NCI-H526 treated with DMSO at 0.1 percent for 48 hours (cell line): ENCODE measurements around the gene CD300LB.
"Not testable (repeated sequence)": the region's sequence is repeated elsewhere in the genome, so short reads cannot be mapped to it uniquely, and the experiment has no call there.

ENCODE experiments used
- DNase-seq: peaks from one replicate; lab custom pipeline; 2025; lab: John Stamatoyannopoulos, UW

CD300LB gene

DNA sequence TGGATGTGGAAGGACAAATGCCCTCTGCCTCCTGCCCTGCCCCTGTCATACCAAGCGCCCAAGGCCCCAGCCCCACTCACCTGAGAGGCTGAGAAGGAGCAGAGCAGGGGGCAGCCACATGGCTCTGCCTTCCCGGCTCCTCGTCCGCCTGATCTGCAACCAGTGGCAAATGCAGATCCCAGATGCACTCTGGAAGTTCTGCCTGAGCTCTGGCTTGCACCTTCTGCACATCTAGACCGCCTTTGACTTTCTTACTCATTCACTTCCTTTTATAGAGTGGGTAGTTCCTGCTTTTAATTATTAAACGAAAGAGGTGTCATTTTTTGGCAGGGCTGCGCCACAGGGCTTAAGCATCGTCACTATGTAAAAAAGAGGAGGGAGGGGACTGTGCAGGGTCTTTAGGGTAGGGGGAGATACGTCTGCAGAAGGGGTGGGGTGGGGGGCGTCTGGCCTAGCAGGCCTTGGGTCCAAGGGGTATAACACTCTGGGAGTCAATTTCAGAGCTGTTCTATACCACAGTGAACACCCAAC is at the start of gene CD300LB:
Gene CD300LB, minus strand, starts transcription at position 245 of the 531 bp plus-strand sequence. Its CDS starts 125 bp downstream, at position 120.
- no peak for DNase-seq

DNA sequence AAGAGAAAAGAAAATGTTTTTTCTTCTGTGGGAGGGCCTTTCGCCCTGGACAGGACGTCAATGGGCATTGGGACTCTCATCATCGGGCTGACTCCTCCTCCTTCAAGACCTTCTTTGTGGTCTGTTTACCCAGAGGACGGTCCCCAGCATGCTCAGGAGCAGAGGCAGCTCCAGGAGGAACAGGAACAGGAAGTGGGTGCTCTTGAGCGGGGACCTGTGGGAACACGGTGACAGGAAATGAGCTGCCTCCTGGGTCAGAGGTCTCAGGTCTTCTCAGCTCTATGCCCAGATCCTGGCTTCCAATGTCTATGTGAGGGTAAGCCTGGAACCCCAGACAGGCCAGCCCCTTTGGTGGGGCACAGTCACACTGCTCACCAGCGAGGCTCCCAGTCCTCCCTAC is 48.6 kb upstream of the CD300LB start:
- no peak for DNase-seq

DNA sequence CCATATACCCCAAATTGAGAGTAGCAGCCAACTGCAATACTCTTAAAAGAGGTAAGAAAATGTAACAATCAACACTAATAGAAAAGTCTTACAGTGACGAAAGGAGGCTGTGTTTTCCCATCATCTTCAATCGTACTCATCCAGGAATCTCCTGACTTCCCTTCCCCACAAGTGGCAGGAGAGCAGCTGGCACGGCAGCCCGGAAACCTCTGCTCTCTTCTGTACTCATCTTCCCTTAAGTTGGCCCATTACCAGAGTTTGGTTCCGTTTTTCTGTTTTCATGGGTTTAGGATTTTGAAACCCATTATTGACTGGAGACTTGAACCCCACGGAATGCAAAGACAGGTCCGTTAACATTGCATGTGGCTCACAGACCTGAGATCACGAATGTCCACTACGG is 47.7 kb upstream of the CD300LB start:
- DNase-seq: no peak

DNA sequence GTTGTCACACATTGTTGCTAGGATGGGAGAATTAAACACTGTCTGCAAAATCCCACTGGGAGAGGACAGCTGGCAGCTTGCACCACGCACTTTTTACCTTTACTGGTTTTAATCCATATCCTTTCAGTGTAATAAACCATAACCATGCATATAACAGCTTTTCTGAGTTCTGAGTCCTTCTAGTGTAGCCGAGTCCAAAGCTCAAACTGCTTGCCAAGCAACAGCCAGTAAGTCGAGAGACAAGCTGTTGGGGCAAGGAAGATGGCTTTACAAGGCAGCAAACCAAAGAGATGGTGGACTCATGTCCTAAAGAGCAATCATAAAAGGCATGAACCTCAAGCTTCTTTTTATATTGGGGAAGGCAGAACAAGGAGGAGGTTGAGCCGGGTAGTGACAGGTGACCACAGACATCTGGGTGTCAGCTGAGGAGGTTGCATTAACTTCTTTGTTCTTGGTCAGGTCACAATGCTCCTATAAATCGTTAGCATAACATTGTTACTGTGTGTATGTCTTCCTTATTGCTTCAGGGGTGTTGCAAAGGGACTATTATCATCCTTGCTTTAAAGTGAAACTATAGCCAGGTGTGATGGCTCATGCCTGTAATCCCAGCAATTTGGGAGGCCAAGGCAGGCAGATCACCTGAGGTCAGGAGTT is 43.3 kb upstream of the CD300LB start:
- DNase-seq: no peak

DNA sequence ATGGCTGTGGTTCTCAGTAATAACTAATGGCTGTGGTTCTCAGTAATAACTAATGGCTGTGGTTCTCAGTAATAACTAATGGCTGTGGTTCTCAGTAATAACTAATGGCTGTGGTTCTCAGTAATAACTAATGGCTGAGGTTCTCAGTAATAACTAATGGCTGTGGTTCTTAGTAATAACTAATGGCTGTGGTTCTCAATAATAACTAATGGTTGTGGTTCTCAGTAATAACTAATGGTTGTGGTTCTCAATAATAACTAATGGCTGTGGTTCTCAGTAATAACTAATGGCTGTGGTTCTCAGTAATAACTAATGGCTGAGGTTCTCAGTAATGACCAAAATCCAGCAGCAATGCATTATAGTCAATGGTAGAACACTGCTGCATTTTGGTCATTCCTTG is 42.4 kb upstream of the CD300LB start:
- not testable (repeated sequence) for DNase-seq

DNA sequence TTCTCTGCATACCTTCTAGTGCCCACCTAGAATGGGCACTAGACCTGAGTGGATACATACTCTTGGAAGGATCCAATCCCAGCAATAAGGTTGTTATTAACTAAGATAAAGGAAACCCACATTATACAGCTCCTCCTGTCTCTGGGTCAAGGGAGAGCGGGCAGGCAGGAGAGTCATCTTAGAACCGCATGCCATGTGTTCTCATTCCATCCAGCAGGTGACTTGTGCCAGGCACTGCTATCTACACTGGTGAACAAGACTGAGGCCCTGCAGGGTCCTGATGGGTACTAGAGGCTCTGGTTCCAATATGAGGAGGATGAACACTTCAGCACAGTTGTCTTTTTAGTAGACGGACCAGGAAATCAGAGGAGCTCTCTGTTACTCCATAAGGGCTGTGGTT is 41.9 kb upstream of the CD300LB start:
- DNase-seq: no peak

DNA sequence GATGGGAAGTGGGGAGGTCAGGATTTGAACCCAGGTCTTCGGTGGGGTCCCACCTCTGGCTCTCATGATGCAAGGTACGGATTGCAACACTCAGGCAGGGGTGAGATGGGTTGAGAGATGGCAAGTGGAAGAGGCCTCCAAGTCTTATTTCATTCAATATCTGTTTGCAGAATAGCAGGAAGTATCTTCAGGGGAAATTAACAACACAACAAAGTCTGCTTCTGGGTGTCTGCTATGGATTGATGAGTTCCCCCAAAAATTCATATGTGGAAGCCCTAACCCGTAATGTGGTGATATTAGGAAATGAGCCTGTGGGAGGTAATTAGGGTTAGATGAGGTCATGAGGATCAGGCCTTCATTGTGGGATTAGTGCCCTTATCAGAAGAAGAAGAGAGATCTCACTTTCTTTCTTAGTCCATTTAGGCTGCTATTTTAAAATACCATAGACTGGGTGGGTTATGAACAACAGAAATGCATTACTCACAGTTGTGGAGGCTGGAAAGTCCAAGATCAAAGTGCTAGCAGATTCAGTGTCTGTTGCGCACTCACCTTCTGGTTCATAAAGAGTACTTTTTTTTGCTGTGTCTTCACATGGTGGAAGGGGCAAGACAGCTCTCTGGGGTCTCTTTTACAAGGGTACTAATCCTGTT is 40.5 kb upstream of the CD300LB start:
- no peak for DNase-seq

GRCh38 chr17:74569020-74570003 is 38.0 kb upstream of the CD300LB start:
- DNase-seq: no peak

GRCh38 chr17:74568106-74568873 is 37.0 kb upstream of the CD300LB start:
- no peak for DNase-seq

GRCh38 chr17:74567397-74567796 is 36.1 kb upstream of the CD300LB start, which contains the start of gene CD300H:
CD300H (minus strand) TSS chr17:74567509.
- DNase-seq: no peak

DNA sequence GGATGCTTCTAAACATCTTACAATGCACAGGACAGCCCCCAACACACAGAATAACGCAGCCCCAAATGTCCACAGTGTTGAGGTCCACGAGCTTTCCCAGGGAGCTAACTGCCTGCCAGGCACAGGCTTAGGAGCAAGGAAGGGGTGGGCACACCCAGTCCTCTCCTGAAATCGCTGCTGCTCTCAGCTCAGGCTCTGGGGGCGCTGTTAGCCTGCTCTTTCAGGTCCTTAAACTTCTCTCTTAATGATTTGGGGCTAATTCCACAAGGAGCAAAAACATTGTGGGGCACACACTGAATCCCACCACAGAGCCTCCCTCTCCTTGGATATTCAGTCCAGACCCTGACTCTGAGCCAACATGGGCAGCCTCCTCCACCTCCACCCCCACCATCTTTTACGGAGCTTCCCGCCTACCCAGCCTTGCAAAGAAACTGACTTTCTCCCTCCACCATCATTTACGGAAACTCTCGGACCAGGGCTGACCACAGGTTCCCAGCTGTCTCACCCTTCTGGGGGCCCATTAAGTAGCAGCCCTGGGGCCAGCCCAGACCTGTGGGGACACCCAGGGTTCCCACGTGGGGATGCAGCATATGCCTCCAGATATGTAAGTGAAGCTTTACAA is 35.0 kb upstream of the CD300LB start:
- no peak for DNase-seq

DNA sequence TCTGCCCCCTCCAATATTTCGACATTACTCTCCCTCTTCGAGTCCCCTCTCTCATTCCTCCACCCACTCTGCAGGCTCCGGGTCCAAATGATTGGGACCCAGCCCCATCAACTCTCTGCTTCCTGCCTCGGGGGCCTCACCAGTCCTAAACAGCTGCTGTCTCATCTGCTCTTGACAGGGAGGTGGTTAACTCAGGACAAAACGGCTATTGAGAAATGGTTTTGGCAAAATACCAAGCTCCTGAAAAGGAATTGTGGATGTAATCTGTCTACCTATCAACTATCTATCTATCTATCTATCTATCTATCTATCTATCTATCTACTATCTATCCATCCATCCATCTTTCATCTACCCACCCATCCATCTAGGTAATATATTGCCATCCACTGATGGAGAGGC is 33.9 kb upstream of the CD300LB start:
- DNase-seq: no peak

DNA sequence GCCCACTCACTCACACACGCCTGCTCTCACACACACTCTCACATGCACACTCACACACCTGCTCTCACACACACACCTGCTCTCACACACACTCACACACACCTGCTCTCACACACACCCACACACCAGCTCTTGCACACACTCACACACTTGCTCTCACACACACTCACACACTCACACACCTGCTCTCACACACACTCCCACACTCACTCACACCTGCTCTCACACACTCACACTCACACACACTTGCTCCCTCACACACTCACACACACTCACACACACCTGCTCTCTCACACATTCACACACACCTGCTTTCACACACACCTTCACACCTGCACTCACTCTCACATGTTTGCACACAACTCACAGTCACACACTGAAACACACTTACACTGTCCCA is 32.1 kb upstream of the CD300LB start:
- no peak for DNase-seq

DNA sequence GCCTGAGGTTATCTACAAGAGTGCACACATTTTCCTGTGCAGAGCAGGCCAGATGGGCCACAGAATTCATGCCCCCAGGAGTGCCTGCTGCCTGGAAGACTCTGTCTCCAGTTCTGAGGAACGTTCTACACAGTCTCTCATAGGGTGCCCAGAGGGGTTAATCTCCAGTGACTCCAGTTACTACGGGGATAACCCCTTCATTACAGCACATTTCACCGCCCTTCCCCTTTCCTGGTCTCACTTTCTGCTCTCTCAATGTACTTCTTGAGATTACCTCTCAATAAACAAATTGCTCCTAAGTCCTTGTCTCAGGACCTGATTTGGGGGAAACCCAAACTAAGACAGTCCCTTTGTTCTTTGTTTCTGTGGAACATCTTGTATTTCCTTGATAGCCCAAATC is 30.3 kb upstream of the CD300LB start:
- no peak for DNase-seq

DNA sequence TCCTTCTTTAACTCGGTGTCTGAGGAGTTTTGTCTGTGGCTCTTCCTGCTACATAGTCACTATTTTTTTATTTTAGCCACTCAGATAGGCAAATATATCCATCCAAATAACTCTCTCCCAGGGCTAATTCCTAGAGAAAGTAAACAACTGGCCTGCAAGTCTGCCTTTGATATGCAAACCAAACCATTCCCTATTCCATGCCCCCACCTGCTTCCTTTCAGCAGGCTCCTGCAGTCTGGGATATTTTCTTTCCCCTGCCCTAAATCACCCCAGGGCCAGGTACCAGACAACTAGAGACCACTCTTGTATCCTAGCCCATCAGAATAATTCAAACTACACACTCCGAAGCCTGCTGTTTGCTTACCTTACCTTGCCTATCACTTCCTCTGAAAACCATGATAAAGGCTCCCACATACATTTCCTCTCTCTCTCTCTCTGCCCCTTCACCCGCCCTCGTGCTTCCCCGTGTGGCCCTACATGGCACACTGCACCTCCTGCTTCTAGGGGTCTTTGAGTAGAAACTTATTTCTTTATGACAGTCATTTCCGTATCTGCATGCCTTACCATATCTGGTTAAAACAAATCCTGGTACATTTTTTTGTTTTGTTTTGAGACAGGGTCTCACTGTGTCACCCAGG is 27.7 kb upstream of the CD300LB start:
- peak; percentile 81 for DNase-seq

GRCh38 chr17:74558402-74558801 is 27.1 kb upstream of the CD300LB start:
- DNase-seq: not testable (repeated sequence)

GRCh38 chr17:74555427-74555940 is 24.2 kb upstream of the CD300LB start:
- no peak for DNase-seq

DNA sequence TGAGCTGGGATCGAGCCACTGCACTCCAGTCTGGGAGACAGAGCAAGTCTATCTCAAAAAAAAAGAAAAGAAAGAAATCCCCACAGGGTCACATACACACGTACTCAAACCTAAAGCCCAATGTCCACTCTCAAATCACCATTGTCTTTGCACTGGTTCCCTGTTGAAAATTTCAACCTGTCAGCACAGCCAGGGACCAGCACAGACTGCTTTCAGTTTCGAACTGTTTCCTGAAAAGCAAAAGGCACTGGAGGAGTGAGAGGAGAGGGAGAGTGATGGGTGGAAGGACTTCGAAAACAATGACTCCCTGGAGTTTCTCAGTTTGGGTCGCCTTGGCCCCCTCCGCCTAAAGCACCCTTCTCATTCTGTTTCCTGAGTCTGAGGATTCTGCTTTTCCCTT is 23.6 kb upstream of the CD300LB start:
- DNase-seq: no peak

DNA sequence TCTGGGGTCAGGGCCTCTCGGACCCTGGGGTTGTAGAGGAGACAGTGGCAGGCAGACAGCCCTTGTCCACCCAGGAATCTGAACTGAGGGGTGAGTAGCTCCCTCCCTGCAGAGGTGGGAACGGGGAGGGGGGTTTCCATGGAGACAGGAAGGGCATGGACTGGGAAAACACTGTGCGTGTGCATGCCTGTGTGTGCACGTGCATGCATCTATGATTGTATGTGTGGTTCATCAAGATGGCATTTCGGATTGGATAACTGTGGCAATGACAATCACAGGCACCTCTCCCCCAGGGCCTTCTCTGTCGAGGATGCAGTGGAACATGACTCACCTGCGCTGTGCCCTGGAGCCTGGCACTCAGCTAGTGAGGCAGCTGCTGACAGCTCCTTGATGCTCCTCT is 20.8 kb upstream of the CD300LB start:
- DNase-seq: no peak

DNA sequence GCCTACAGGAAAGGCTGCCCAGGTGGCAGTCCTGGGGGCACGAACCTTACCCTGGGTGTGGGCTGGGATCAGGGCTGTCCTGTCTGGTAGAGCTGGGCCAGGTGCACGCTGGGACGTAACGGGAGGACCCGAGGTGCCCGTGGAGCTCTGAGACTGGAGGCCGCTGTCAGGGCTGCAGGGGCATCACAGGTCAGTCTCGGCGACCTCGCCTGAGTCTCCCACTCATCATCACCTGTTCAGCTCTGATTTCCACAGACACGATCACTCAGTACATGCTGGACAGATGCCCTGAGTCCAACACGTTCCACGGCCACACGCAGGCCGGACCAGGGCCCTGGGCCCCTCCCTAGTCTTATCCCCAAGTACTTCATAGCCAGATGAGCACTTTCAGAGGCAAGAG is 19.3 kb upstream of the CD300LB start:
- DNase-seq: no peak
